Measurements from ENCODE around the gene CD2. TPM values are rescaled to one million over a fixed set of nuclear protein-coding genes. Genes with fewer than 3 reads are reported as not detected.

CD2 gene
- total RNA-seq, 1 experiment from 2014 or later, result not detected

DNA sequence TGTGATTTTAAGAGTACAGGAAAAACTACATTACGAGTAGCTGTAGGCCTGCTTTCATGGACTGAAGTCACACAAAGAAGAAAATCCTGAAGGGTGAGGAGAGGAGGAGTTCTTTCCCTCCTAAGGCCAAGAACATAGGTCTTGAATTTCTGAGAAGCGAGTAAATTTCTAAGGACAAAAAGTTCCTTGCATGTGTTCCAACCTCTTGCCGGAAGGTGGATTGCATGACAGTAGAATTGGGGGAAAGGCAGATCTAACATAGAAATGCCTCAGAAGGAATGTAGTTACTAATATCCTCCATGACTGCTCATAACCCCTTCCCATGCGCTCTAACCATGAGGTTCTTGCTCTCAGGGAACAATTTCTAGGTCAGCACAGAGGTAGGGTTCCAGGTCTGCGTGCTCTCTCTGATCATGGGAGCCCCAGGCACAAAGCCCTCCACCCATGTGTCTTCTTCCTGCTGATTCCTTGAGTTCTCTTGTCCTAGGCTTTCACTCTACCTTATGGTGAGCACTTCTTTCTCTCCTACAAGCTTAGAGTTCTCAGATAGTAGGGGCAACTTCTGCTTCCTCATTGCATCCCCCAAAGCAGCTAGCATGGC, 13.7 kb downstream of the CD2 start:
- TF ChIP-seq, protein P1, sequence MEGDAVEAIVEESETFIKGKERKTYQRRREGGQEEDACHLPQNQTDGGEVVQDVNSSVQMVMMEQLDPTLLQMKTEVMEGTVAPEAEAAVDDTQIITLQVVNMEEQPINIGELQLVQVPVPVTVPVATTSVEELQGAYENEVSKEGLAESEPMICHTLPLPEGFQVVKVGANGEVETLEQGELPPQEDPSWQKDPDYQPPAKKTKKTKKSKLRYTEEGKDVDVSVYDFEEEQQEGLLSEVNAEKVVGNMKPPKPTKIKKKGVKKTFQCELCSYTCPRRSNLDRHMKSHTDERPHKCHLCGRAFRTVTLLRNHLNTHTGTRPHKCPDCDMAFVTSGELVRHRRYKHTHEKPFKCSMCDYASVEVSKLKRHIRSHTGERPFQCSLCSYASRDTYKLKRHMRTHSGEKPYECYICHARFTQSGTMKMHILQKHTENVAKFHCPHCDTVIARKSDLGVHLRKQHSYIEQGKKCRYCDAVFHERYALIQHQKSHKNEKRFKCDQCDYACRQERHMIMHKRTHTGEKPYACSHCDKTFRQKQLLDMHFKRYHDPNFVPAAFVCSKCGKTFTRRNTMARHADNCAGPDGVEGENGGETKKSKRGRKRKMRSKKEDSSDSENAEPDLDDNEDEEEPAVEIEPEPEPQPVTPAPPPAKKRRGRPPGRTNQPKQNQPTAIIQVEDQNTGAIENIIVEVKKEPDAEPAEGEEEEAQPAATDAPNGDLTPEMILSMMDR (IDR thresholded peaks at IDR 0.05; ENCODE audit: unreplicated experiment), result no peak
- intact Hi-C loops (cut with micrococcal nuclease), result no loop called here
- no peak overlapping the region for H3K4me3 Mint-ChIP-seq (ENCODE audit: unreplicated experiment)
- H3K9me3 Mint-ChIP-seq (ENCODE audit: unreplicated experiment), result no peaks in the 10 kb centered on the region
- BruUV-seq (replicated peaks), result no TSS peak
- H3K27ac Mint-ChIP-seq (ENCODE audit: low read depth, unreplicated experiment), result no peak overlapping the region
- ChIA-PET POLR2A (no interaction called here), CTCF (no interaction called here)
- no peak for DNase-seq (ENCODE audit: unreplicated experiment)
- H3K4me1 Mint-ChIP-seq (ENCODE audit: insufficient read depth, unreplicated experiment), result no peaks in the 10 kb centered on the region
- H3K27me3 Mint-ChIP-seq (ENCODE audit: insufficient read depth, unreplicated experiment), result no peaks in the 10 kb centered on the region
- no peaks in the 10 kb centered on the region for H3K36me3 Mint-ChIP-seq (ENCODE audit: insufficient read depth, unreplicated experiment)

DNA sequence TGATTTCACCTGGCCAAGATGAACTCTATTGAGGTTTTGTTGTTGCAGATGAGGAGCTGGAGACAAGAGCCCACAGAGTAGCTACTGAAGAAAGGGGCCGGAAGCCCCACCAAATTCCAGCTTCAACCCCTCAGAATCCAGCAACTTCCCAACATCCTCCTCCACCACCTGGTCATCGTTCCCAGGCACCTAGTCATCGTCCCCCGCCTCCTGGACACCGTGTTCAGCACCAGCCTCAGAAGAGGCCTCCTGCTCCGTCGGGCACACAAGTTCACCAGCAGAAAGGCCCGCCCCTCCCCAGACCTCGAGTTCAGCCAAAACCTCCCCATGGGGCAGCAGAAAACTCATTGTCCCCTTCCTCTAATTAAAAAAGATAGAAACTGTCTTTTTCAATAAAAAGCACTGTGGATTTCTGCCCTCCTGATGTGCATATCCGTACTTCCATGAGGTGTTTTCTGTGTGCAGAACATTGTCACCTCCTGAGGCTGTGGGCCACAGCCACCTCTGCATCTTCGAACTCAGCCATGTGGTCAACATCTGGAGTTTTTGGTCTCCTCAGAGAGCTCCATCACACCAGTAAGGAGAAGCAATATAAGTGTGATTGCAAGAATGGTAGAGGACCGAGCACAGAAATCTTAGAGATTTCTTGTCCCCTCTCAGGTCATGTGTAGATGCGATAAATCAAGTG, 14.3 kb downstream of the CD2 start:
- Mint-ChIP-seq H3K9me3 (ENCODE audit: unreplicated experiment) (no peaks in the 10 kb centered on the region), H3K27ac (ENCODE audit: low read depth, unreplicated experiment) (no peak overlapping the region), H3K4me1 (ENCODE audit: insufficient read depth, unreplicated experiment) (no peaks in the 10 kb centered on the region), H3K4me3 (ENCODE audit: unreplicated experiment) (no peak overlapping the region), H3K27me3 (ENCODE audit: insufficient read depth, unreplicated experiment) (no peaks in the 10 kb centered on the region), H3K36me3 (ENCODE audit: insufficient read depth, unreplicated experiment) (no peaks in the 10 kb centered on the region)
- CTCF ChIA-PET, result interaction anchor here (0.6 to 0.8 kb wide), 2 partner anchors 75 to 287 kb away, joined by 4 read pairs; no protein-coding TSS in a partner anchor
- intact Hi-C loops (cut with micrococcal nuclease), result no loop called here
- POLR2A ChIA-PET, result no interaction called here
- no TSS peak for BruUV-seq (replicated peaks)
- no peak for DNase-seq (ENCODE audit: unreplicated experiment)
- TF ChIP-seq, protein P1 (IDR thresholded peaks at IDR 0.05; ENCODE audit: unreplicated experiment), result no peak

DNA sequence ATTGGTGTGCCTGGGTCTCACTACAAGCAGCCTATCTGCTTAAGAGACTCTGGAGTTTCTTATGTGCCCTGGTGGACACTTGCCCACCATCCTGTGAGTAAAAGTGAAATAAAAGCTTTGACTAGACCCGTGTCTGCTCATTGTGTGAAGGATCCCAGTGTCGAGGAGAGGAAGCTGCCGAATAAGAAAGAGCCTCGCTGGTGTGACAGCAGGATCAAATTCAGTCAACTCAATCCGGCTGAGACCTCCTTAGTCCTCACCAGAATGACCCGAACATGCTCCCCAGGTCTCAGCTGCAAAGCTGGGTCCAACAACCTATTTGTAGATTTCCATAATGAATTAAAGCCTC, 14.8 kb downstream of the CD2 start:
- no peaks in the 10 kb centered on the region for H3K36me3 Mint-ChIP-seq (ENCODE audit: insufficient read depth, unreplicated experiment)
- intact Hi-C loops (cut with micrococcal nuclease), result no loop called here
- no peak for DNase-seq (ENCODE audit: unreplicated experiment)
- CTCF ChIA-PET, result interaction anchor here (0.8 to 1.2 kb wide), 2 partner anchors 31 to 75 kb away, joined by 4 read pairs; no protein-coding TSS in a partner anchor
- H3K27me3 Mint-ChIP-seq (ENCODE audit: insufficient read depth, unreplicated experiment), result no peaks in the 10 kb centered on the region
- no peaks in the 10 kb centered on the region for H3K4me1 Mint-ChIP-seq (ENCODE audit: insufficient read depth, unreplicated experiment)
- TF ChIP-seq, protein P1 (IDR thresholded peaks at IDR 0.05; ENCODE audit: unreplicated experiment), result no peak
- H3K27ac Mint-ChIP-seq (ENCODE audit: low read depth, unreplicated experiment), result no peak overlapping the region
- no peaks in the 10 kb centered on the region for H3K9me3 Mint-ChIP-seq (ENCODE audit: unreplicated experiment)
- no TSS peak for BruUV-seq (replicated peaks)
- H3K4me3 Mint-ChIP-seq (ENCODE audit: unreplicated experiment), result no peak overlapping the region
- POLR2A ChIA-PET, result no interaction called here

DNA sequence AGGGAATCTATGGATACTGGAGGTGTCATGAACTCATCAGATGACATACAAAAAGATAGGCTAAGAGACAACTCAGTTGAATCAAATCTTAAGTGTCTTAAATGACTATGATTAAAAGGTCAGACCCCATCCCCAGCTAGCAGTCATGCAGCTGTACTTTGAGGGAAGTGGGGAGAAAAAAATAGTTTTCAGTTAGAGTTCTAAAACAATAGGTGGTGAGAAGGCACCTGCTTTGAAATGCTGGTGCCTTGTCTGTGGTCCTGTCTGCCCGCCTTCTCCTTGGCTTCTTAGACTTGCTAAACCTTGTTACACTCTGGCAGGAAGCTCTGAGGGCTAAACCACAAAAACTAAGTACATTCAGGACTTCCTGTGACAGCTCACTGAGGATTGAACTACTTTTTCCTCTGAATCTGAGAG, 15.3 kb downstream of the CD2 start:
- TF ChIP-seq, protein P1 (IDR thresholded peaks at IDR 0.05; ENCODE audit: unreplicated experiment), result no peak
- no peak for DNase-seq (ENCODE audit: unreplicated experiment)
- no peak overlapping the region for H3K4me3 Mint-ChIP-seq (ENCODE audit: unreplicated experiment)
- no TSS peak for BruUV-seq (replicated peaks)
- no peaks in the 10 kb centered on the region for H3K4me1 Mint-ChIP-seq (ENCODE audit: insufficient read depth, unreplicated experiment)
- H3K36me3 Mint-ChIP-seq (ENCODE audit: insufficient read depth, unreplicated experiment), result no peaks in the 10 kb centered on the region
- ChIA-PET POLR2A (no interaction called here), CTCF (interaction anchor here (0.6 to 1.2 kb wide), 3 partner anchors 32 to 360 kb away, joined by 4 read pairs; no protein-coding TSS in a partner anchor)
- intact Hi-C loops (cut with micrococcal nuclease), result no loop called here
- no peak overlapping the region for H3K27ac Mint-ChIP-seq (ENCODE audit: low read depth, unreplicated experiment)
- no peaks in the 10 kb centered on the region for H3K9me3 Mint-ChIP-seq (ENCODE audit: unreplicated experiment)
- no peaks in the 10 kb centered on the region for H3K27me3 Mint-ChIP-seq (ENCODE audit: insufficient read depth, unreplicated experiment)
